HG03354 (cell line): ENCODE data around the gene TP53AIP1.

ENCODE experiments used
- ATAC-seq: cut with Tn5 transposase; IDR thresholded peaks from one replicate; pipeline ENCODE4 v1.9.1; 2021; ENCODE audit warnings: mild to moderate bottlenecking; ENCODE audit not compliant: unreplicated experiment, poor library complexity, severe bottlenecking

Gene TP53AIP1

GRCh38 chr11:128909438-128910125, 33.1 kb downstream of the TP53AIP1 start:
- no peak for ATAC-seq

GRCh38 chr11:128908391-128909246, 34.1 kb downstream of the TP53AIP1 start:
- ATAC-seq, result no peak

- no peak for ATAC-seq
Measured at GRCh38 chr11:128907585-128907984, 35.1 kb downstream of the TP53AIP1 start.

- ATAC-seq, result no peak
Measured at GRCh38 chr11:128906185-128907050, 36.3 kb downstream of the TP53AIP1 start.

- peak; percentile 54 for ATAC-seq
Measured at GRCh38 chr11:128905345-128906184, 37.1 kb downstream of the TP53AIP1 start.

GRCh38 chr11:128904656-128905344, 37.9 kb downstream of the TP53AIP1 start:
- ATAC-seq, result peak; percentile 41

DNA sequence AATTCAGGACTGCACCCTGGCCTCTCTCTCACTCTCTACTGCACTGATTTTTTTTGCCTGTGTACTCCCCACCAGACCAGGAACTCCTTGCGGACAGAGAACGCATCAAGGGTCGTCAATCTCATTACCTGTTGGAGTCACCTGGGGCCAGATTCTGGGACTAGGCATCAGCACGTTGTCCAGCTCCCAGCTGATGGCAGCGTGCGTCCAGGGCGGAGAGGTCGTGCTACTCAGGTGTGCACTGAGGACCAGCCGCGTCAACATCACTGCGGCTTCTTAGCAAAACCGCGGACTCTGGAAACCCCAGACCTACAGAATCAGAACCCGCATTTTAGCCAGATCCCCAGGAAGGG, 38.4 kb downstream of the TP53AIP1 start:
- no peak for ATAC-seq

DNA sequence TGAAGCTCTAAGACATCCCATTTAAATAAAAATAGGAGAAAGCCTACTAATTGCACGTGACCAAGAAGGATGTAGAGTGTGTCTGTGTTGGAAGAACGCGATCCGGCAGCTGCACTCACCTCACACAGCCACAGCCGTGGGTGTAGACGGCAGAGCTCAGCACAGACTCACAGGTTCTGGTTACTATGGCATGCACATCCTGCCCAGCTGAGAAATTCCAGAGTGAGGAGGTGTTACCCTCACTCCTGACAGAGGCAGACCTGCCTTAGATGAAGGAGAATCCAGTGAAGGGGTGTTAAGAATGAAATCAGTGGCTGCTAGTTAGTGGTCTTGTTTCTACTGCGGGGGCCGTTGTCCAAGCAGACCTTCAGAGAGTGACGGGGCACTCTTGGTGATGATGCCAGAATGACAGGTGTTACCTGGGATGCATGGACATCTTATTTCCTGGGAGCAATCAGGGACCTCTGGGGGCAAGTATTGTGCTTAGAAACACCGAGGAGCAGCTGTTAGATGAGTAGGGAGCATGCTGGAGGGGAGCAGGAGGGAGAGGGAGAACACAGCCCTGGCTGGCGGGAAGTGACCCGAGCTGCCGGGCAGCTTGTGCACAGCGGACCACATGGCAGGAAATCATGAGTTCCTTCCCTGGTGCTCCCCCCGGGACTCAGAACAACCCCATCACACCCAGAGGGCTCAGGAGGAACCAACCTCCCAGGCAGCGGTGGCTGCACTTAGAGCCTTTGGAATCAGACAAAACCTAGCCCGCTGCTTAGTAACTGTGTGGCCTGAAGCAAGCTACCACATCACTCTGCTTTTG, 39.2 kb downstream of the TP53AIP1 start:
- ATAC-seq, result no peak

- ATAC-seq, result no peak
Measured at GRCh38 chr11:128902515-128903066, 40.1 kb downstream of the TP53AIP1 start.

- ATAC-seq, result no peak
Measured at GRCh38 chr11:128901653-128902514, 40.8 kb downstream of the TP53AIP1 start.

DNA sequence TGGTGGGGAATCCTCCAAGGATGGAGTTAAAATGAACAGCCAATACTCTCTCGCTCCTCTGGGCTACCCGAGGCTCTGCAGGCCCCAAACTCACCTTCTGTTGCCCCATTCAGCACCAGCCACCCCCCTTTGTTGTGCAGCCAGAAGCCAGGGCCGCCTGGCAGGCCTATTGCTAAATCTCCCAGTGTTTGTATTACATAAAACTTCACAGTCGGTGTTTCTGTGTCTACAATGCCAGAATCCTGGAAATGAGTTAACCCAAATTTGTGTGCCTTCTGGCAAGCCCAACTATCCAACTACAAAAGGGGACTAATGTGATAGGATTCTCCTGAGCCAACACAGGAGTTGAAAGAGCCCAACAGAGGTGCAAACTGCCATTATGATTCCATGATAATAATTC, 42.2 kb downstream of the TP53AIP1 start:
- no peak for ATAC-seq

DNA sequence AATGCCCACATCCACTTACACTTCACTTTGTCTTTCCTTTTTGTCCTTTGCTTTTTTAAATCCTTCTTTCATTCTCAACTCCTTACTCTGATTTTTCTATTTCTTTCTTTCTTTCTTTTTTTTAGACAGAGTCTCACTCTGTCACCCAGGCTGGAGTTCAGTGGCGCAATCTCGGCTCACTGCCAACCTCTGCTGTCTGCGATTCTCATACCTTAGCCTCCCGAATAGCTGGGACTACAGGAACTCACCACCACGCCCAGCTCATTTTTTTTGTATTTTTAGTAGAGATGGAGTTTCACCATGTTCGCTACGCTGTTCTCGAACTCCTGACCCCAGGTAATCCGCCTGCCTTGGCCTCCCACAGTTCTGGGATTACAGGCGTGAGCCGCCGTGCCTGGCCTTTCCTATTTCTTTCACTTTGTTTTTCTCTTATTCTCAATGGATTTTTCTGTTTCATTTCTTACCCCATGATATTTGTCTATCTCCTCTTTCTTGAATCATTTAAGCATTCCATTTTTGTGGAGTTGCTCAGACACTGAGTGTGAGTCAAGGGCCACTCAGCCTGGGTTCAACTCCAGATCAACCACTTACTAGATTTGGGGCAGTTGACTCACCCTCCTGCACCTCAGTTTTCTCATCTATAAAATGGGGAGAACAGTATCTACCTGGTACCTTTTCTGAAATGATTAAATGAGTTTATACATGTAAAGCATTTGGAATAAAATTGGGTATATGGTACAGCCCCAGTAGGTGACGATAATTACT, 43.9 kb downstream of the TP53AIP1 start:
- no peak for ATAC-seq

- no peak for ATAC-seq
Measured at GRCh38 chr11:128897826-128898225, 44.8 kb downstream of the TP53AIP1 start.

DNA sequence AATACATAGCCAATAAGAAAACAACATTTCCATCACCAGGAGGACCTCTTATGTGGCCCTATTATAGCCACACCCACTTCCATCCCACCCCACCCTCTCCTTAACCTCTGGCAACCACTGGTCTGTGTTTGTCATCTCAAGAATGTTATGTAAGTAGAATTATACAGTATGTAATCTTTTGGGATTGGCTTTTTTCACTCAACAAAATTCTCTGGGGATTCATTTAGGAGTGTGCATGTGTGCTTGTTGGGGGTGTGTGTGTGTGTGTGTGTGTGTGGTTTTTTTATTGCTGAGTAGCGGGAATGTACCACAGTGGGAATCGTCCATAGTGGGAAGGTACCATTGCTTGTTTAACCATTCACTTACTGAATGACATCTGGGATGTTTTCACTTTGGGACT, 46.3 kb downstream of the TP53AIP1 start:
- ATAC-seq, result no peak

DNA sequence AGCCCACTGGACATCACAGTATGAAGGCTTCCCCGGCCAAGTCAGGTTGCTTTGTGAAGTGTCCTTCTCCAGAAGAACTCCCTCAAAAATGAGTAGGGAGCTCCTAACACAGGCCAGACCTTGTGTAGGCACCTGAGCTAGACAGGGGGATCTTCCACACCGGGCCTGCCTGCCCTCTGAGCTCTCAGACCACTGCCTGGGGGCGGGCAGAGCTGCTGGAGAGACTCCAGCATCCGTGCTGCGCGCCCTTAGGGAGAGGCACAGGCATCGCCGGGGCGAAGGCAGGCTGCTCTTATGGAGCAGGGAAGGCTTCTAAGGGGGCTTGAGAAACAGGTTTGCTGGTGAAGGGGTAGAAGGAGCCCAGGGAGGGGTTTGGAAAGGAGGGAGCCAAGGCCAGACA, 47.1 kb downstream of the TP53AIP1 start:
- no peak for ATAC-seq

GRCh38 chr11:128894685-128895084, 48.0 kb downstream of the TP53AIP1 start:
- ATAC-seq, result no peak
